HEK293 (cell line): ENCODE data around the gene JUP.

Experiments used
- BCL11B ChIP-seq: fragments of 450-650 bp; formaldehyde crosslinking; IDR thresholded peaks from 2 replicates; pipeline ENCODE4 v1.5.1; 2016; ENCODE audit warnings: low read depth, missing biosample characterization, missing genetic modification characterization
- KLF17 ChIP-seq: fragments of 450-650 bp; formaldehyde crosslinking; IDR thresholded peaks from 2 replicates; pipeline ENCODE4 v1.5.1; 2016; ENCODE audit warnings: missing biosample characterization, missing genetic modification characterization
- MYNN ChIP-seq: fragments of 450-650 bp; formaldehyde crosslinking; IDR thresholded peaks from 2 replicates; pipeline ENCODE4 v1.5.1; 2016; ENCODE audit warnings: missing biosample characterization, missing genetic modification characterization, borderline replicate concordance
- SETDB1 ChIP-seq: IDR thresholded peaks from one replicate; pipeline ENCODE4 v1.6.1; 2017; ENCODE audit warnings: mild to moderate bottlenecking, low read length, moderate library complexity, mixed read lengths; ENCODE audit not compliant: insufficient read length
- ZFP37 ChIP-seq: fragments of 450-650 bp; formaldehyde crosslinking; IDR thresholded peaks from 2 replicates; pipeline ENCODE4 v1.5.1; 2016; ENCODE audit warnings: missing biosample characterization, missing genetic modification characterization
- ZNF140 ChIP-seq: fragments of 450-650 bp; formaldehyde crosslinking; IDR thresholded peaks from 2 replicates; pipeline ENCODE4 v1.5.1; 2016; ENCODE audit warnings: missing biosample characterization, missing genetic modification characterization
- ZNF658 ChIP-seq: fragments of 450-650 bp; formaldehyde crosslinking; IDR thresholded peaks from 2 replicates; pipeline ENCODE4; 2016; ENCODE audit warnings: missing biosample characterization, missing genetic modification characterization
- ZNF776 ChIP-seq: fragments of 450-650 bp; formaldehyde crosslinking; IDR thresholded peaks from 2 replicates; pipeline ENCODE4 v1.5.0; 2017; ENCODE audit warnings: missing biosample characterization, missing genetic modification characterization, borderline replicate concordance
- TF ChIP-seq, protein P1 (sequence below): fragments of 450-650 bp; formaldehyde crosslinking; IDR thresholded peaks from 2 replicates; pipeline ENCODE4 v1.5.1; 2016; ENCODE audit warnings: missing biosample characterization, missing genetic modification characterization

DNA sequence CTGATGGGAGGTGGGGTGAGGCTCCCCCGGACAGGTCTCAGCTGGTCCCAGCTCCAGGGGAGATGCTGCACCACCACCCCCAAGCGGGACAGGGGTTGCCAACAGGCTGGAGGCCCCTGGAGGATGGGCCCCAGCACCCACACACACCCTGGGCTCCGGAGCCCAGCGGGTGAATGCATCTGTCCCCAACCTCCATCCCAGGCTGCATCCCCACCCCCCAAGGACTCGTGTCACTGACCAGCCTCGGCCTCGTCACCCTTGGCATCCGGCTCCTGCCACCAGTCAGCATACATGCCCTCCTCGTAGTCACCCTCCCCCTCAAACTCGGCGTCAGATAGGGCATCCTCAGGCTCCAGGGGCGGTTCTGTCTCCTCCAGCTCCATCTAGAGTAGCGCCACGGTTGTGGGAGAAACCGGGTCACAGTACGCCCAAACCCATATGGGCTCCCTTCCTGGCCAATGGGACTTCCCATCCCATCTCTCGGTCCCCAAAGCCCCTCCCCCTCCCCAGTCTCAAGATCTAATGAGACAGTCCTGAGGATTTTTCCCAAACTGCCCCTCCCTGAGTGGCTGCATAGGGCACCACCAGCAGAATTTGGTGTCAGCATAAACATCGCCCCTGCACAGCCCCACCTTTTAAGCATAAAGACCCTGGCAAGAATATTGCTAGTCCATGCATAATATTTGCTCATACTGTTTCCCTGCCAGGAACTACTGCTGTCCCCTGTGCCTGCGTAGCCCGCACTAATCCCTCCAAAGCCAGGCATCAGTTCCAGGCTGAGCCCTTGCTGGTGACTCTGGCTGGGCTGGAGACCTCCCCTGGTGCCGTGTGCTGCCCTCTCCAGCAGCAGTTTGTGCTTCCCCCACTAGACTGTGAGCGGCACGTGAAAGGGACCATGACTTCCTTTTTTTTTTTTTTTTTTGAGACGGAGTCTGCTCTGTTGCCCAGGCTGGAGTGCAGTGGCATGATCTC, 16.8 kb upstream of the JUP start:
- TF ChIP-seq KLF17 (no peak), SETDB1 (no peak), MYNN (tag by site-specific recombination) (no peak), BCL11B (tag by site-specific recombination) (no peak), ZFP37 (no peak), ZNF776 (tag by site-specific recombination) (no peak), ZNF658 (tag by site-specific recombination) (no peak), ZNF140 (tag by site-specific recombination) (no peak)
- TF ChIP-seq, protein P1, sequence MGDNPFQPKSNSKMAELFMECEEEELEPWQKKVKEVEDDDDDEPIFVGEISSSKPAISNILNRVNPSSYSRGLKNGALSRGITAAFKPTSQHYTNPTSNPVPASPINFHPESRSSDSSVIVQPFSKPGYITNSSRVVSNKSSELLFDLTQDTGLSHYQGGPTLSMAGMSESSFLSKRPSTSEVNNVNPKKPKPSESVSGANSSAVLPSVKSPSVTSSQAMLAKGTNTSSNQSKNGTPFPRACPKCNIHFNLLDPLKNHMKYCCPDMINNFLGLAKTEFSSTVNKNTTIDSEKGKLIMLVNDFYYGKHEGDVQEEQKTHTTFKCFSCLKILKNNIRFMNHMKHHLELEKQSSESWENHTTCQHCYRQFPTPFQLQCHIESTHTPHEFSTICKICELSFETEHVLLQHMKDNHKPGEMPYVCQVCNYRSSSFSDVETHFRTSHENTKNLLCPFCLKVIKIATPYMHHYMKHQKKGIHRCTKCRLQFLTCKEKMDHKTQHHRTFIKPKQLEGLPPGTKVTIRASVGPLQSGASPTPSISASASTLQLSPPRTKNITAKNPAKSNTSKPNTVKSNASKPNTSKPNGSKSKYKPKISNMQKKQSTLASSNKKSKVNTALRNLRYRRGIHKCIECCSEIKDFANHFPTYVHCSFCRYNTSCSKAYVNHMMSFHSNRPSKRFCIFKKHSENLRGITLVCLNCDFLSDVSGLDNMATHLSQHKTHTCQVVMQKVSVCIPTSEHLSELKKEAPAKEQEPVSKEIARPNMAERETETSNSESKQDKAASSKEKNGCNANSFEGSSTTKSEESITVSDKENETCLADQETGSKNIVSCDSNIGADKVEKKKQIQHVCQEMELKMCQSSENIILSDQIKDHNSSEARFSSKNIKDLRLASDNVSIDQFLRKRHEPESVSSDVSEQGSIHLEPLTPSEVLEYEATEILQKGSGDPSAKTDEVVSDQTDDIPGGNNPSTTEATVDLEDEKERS (tag by site-specific recombination) = no peak
